Right hindlimb (tissue), 1 donor: ENCODE measurements around the gene DOCK3.
"Not testable (repeated sequence)": the region's sequence is repeated elsewhere in the genome, so short reads cannot be mapped to it uniquely, and the experiment has no call there.

Experiments used
- DNase-seq: peaks from one replicate; pipeline ENCODE4 v3.0.0-alpha.2; 2018

DOCK3 gene

DNA sequence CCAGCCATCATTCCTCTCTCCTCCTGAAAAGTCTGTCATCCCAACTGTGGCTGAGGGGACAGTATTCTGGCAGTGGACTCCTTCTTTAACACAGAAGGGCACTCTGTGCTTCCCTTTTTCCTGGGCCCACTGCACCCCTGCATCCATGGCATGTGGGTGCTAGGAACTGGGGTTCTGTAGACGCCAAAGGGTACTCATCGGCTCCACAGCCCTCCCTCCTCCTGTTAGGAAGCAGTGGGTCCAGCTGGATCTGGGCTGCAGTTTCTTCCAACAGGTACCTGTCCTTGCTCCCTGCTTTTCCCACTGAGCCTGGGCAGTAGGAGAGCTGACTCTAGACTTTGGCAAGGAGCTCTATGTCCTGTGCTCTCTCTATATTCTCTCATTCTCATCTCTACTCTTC, 704.0 kb downstream of the DOCK3 start:
- no peak for DNase-seq

DNA sequence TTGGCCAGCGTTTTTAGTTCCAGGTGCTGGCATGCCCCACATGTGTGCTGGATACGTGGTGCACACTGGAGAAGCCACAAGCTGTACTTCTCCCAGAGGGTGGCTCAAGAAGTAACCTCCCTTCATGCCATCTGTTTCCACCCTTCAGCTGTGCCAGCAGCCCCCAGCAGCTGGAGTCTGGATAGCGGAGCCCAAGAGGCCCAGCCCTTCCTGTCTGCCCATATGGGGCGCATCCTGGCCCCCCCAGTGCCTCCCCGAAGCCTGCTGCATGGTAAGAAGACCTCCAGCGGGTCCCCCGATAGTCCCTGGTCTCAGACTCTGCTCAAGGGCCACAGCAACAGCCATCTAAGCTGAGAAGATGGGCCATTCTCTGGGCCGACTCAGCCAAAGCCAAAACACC, 704.6 kb downstream of the DOCK3 start:
- peak; percentile 52 for DNase-seq

DNA sequence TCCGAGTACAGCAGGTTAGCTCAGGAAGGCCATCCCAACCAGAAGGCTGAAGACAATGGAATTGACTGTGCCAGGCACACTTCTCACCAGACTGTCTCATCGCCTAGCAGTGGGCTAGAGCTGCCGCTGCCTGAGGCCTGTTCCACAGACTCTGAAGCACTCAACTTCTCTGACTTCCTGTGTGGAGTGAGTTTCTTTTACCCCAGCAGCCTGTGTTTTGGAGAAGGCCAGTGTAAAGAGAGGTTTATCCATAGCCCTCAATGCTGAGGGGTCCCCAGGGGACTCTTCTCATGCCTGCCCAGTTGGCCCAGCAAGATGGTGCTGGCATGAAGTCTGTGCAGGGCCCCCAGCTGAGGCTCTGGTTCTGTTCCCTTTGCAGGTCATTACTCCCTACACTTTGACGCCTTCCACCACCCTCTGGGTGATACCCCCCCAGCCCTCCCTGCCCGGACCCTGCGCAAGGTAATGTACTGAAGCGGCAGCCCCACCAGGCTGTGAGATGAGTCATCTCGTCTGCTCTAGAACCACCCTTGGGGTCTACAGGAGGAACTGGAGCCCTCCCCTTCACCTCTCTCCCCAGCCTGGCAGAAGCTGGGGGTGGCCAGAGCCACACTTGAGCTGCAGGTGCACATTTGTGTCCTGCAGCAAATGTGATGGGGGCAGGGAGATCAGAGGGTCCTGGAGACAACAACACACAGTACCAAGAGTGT, 705.2 kb downstream of the DOCK3 start:
- DNase-seq: no peak

DNA sequence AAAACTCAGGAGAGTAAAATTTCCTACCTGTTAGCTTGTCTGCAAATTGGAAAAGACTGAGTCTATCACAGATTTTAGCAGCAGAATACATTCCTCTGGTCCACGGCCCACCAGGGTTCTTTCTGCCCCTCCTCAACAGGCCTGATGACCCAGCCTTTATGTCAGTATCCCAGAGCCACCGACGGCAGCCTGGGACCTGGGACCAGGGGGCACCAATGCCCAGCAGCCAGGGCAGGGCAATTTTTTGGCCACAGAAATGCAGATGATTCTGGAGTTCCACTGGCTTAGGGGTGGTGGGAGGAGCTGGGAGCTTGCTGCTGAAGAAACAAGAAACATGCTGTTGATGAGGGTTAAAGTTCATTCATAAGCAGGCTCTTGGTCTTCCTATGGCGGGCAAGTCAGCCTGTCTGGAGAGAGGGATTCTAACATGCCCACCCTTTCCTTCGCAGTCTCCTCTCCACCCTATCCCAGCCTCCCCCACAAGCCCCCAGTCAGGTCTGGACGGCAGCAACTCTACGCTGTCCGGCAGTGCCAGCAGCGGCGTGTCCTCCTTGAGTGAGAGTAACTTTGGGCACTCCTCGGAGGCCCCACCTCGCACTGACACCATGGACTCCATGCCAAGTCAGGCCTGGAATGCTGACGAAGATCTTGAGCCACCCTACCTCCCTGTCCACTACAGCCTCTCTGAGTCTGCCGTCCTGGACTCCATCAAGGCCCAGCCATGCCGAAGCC, 706.0 kb downstream of the DOCK3 start:
- DNase-seq: no peak

DNA sequence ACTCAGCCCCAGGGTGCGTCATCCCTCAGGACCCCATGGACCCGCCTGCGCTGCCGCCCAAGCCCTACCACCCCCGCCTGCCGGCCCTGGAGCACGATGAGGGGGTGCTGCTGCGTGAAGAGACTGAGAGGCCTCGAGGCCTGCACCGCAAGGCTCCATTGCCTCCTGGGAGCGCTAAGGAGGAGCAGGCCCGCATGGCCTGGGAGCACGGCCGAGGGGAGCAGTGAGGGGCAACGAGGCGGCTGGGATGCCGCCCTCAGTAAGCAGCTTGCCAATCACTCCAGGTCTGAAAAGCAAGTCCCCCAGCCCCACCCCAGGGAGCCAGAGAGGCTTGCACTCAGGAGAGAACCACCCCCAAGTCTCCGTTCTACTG, 706.6 kb downstream of the DOCK3 start:
- DNase-seq: no peak

DNA sequence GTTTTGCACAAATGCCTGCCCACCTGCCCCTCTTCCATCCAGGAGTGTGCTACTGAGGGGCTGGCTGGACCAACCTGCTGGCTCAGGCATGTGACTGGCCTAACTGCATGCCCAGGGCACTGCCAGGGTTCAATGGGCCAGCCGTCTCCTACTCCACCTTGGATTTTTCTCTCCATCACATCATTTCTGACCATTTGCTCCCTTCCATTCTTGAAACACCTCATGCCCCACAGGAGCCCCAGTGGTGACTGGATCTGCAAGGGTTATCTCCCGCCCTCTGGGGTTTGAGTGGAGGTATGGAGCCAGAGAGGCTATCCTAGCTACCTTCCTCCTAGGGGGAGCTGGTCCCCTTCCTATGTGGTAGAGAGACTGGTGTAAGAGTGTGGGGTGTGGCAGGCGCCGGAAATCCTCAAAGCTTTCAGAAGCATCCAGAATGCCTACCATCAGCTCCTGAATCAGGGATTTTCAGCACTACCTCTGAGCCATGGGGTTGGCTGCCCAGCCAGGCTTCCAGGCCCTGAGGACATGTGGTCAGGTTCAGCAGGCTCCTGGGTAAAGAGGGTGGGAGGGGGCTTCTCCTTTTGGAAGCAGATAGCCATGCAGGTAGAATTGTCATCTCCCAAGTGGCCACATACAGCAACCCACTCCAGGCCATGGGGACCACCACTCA, 707.5 kb downstream of the DOCK3 start:
- no peak for DNase-seq

DNA sequence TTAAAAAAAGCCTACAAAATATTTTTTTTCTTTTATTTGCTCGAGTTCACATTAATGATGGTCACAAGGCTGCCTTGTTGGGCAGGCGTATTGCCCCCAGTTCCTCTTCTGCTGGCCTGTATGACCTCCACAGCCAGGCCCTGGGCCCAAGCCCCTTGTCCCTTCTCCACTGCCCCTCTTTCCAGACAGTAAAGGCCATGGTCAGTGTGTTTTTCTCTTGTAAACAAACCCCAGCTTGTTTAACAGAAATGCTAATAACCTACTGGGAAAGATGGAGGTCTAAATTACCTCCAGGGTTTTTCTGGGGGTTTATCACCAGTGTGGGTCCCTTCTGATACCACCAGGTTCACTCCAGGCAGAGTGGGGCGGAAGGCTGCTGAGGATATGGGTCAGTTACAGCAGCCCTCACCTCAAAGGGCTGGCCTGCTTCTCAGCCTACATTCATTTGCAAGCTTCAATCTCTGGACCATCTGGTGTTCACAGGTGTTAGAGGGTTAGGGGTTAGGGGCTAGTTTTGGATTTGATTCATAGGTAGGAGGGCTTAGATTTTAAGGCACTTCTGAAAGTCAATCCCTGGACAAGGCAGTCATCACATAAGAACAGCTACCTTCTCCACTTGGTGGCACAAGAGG, 708.3 kb downstream of the DOCK3 start:
- no peak for DNase-seq

DNA sequence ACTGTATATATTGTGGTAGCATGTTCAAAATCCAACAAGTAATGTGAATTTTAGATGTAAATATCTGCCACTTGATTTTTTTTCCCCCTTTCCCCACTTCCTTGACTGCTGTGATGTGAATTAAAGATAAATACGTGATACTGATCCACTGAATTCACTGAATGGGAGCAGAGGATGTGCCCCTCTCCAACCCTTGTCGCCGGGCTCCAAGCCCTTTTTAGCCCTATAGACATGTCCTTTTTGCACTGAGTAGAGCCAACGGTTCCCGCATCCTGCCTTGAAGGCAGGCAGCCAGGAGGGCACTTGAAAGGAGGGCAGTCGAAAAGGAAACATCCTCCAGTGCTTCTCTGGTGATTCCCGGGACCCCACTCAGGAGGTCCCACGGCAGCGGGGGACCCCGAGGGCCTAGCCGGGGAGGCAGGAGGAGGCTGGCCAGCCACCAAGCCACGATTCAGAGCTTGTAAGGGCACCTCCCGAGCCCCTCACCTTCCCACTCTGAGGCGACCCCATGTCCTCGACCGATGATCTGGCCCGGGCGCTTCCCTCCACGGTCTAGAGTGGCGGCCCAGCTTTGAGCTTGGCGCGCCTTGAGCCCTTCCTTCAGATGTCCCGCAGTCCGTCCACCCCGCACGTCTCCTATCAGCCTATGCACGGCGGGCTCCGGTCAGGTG, 709.5 kb downstream of the DOCK3 start:
- no peak for DNase-seq

DNA sequence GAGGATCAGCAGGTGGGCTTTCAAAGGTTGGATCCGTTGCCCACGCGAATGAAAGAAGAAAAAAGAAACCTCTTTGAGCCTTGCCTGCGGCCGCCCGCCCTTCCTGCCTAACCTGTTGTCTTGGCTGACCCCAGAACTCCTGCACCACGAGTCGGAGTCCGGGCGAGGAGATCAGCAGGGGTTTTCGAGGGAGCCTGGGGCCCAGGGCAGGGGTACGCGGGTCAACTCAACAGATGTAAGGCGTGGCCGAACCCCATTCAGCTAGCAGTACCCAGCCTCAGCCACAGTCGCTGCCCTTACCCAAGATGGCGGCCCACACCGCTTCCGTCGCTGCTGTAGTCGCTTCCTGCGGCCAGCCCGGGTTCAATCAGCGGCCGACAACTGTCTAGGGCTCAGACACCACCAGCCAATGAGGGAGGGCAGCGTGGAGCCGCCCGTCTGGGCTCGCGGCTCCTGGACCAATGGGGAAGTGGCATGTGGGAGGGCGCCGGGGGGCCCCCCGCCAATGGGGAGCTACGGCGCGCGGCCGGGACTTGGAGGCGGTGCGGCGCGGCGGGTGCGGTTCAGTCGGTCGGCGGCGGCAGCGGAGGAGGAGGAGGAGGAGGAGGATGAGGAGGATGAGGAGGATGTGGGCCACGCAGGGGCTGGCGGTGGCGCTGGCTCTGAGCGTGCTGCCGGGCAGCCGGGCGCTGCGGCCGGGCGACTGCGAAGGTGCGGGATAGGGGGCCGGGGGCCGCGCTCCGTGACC, 710.2 kb downstream of the DOCK3 start, which contains the start of gene MANF:
Gene MANF, plus strand, starts transcription at position 566 of the 748 bp plus-strand sequence. Its CDS starts 52 bp downstream, at position 618.
- peak; percentile 99 for DNase-seq

DNA sequence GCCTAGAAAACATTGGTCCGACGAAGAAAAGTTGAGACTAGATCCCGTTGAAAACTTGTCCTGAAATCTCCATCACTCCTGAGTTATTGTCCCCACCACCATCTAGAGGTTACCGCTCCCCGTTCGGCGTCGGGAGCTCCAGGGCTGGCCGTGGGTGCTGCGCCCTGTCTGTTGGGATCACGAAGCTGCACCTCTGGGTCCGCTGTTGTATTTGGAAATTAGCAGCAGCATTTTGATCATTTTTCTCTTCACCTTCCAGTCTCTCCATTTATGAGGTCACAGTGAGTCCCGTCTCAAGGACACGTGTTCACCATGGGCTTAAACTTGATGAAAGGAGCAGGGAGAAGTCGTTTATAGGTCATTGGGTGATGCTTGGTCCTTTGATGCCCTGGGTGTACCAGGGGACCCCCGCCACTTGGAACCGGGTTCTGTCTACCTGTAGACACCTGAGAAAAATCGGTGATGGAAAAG, 710.9 kb downstream of the DOCK3 start:
- DNase-seq: no peak

DNA sequence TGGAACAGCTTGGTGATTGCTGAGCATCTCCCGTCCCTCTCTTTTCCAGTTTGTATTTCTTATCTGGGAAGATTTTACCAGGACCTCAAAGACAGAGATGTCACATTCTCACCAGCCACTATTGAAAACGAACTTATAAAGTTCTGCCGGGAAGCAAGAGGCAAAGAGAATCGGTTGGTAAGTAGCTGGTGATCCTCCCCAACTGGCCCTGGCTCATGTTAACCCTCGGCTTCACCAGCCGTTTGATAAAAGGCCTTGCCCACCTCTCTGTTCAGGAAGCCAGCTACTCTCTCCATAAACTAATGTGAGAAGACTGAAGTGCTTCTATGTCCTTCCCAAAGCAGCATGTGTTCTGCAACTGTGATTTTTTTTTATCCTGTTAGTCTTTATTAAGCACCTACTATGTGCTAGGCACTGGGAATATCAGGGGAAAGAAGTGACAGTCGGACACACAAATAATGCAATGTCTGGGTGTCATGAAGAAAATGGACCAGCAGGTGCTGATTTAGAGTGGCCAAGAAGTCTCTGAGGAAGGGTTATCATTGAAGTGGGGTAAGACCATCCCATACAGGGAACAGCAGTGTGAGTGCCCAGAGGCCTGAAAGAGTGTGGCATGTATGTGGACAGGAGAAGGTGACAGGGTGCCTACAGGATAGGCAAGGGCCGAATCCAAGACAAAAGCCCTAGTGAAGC, 711.6 kb downstream of the DOCK3 start:
- DNase-seq: no peak

DNA sequence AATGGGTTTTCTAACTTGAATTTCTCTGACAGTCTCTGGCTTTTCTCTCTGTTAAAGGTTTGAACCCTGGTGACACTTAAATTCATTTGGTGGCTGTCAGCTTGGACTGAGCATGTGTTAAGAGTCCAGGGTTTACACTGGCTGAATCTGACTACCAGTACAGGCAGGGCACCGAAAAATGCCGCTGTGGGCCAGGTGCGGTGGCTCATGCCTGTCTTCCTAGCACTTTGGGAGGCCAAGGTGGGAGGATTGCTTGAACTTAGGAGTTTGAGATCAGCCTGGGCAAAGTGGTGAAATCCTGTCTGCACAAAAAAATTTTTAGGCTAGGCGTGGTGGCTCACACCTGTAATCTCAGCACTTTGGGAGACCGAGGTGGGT, 712.1 kb downstream of the DOCK3 start:
- DNase-seq: no peak

DNA sequence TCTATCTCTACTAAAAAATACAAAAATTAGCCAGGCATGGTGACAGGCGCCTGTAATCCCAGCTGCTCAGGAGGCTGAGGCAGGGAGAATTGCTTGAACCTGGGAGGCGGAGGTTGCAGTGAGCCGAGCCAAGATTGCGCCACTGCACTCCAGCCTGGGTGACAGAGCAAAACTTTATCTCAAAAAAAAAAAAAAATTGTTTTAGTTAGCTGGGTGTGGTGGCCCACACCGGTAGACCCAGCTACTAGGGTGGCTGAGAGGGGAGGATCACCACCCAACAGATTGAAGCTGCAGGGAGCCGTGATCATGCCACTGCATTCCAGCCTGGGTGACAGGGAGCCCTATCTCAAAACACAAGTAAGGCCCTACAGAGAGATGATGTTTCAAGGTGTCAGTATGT, 712.6 kb downstream of the DOCK3 start:
- not testable (repeated sequence) for DNase-seq

DNA sequence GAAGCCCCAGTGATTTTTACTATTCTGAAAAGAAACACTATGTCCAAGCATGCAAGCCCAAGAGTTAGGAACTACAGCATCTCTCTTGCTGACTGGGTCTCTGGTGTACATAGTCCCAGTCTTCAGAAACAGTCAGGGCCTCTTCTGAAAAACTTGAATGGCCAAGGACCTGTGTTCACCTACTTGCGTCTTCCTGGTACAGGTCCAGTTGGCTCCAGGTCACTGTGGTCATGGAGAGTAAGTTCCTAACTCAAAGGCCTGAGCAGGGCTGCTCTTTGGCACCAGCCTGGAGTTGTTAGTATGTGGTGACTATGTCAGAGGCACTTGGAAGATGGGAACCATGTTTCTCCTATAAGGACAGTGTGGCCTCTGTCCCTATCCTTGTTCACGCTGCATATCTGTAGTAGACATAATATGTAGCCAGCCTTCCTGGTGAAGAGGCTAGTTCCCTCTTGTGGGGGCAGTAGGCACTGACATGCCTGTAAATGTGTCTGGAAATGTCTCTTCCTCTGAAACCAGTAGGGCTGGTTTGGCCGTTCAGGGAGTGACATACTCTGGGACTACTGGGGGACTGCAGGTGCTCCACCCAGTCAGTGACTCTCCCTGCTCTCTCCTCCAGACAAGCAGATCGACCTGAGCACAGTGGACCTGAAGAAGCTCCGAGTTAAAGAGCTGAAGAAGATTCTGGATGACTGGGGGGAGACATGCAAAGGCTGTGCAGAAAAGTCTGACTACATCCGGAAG, 713.7 kb downstream of the DOCK3 start:
- DNase-seq: no peak

DNA sequence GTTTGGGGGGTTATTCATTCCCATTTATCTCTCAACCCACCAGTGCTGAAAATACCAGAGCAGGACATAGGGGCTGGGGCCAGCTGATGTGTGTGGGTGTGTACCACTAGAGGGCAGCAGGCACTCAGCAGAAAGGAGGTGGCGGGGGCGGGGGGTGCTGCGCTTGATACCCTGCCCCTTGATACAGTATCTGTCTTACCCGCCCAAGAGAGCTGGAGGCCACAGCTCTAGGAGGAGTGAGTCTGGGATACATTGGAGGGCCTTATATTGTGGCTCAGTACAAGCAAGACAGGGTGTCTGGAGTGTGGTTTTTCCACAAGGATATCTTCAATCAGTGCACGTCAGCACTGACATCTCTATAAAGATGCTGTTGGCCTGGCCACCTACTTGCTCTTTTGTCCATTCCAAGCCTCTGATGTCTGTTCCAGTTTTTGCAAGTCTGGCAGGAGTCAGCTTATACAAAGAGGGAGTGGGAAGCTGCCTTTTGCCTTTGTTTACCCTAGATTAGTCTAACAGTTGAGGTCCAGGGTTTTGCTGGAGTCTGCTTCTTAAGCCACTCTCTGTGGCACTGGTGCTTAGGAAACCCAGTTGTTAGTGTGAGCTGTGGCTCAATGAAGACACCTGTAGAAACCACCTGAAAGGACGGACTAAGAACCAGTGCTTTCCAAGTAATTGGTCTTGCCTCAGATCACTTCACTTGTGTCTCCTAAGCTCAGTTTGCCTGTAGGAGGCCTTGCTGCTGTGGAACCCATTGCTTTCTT, 714.9 kb downstream of the DOCK3 start:
- peak; percentile 50 for DNase-seq

DNA sequence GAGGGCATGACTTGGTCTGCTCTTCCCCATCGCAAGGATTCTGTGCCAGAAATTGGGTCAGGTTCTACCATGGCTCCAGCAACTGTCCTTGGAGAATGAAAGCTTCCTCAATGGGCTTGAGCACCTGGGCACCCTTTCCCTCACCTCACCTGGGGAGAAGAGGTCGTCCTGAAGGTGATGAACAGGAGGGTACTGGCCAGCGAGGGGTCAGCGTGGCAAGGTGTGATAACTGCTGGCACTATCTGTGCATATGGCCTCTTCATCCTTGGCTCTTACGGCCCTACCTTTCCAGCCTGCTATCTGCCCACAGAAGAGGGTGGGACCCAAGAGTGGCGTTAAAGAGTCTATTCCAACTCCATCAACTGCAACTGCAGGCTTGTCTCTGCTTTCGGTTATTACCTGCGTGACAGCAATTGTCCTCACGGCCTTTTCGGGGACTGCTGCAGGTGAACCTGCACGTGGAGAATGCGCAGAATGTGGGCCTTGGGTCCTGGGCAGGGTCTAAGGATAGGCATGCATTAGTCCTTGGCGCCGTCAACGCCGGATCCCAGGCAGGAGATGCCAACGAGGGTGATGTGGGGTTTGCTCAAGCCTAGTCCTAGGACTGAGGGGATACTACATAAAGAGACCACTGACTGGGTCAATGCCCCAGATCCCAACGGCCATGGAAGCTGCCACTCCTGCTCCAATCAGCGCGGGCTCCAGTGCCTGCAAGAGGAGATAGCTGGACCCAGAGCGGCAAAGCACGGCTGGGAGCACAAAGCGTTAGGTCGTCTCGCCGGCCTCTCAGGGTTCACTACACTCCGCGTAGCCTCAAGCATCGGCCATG, 715.7 kb downstream of the DOCK3 start:
- DNase-seq: no peak

DNA sequence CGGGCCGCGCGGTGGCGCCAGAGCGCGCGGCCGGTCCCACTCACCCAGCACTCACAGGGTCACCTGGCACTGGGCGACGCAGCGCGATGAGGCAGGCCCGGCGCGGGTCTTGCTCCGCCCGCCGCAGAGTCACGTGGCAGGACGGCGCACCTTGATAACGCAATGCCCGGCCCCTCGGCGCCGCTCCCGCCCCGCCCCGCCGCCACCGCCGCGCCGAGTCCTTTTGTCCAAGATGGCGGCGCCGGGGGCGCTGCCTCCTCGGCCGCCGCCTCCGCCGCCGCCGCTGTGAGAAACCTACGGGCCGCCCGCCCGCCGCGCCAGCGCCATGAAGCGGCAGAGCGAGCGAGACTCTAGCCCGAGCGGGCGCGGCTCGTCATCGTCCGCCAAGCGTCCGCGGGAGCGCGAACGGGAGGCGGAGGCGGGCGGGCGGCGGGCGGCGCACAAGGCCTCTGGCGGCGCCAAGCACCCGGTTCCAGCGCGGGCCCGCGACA, 716.4 kb downstream of the DOCK3 start, which contains the start of gene RBM15B:
Gene RBM15B, plus strand, starts transcription at position 211 of the 491 bp plus-strand sequence. Its CDS starts 115 bp downstream, at position 326.
- DNase-seq: peak; percentile 98

DNA sequence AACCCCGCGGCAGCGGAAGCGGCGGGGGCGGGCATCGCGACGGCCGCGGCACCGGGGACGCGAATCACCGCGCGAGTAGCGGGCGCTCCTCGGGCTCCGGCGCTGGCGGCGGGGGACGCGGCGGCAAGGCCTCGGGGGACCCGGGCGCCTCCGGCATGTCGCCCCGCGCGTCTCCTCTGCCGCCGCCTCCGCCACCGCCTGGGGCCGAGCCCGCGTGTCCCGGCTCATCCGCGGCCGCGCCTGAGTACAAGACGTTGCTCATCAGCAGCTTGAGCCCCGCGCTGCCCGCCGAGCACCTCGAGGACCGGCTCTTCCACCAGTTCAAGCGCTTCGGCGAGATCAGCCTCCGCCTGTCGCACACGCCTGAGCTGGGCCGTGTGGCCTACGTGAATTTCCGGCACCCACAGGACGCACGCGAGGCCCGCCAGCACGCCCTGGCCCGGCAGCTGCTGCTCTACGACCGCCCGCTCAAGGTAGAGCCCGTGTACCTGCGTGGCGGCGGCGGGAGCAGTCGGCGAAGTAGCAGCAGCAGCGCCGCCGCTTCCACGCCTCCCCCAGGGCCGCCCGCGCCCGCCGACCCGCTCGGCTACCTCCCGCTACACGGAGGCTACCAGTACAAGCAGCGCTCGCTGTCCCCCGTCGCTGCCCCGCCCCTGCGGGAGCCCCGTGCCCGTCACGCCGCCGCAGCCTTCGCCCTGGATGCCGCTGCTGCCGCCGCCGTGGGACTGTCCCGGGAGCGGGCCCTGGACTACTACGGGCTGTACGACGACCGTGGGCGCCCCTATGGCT, 717.0 kb downstream of the DOCK3 start:
- DNase-seq: peak; percentile 39
